ENCODE data around the gene SCG5.

The SCG5 gene

GRCh38 chr15:32659340-32660155 is 18.0 kb downstream of the SCG5 start:
- no peak for DNase-seq (ENCODE audit: low read depth in 2 of 2)

- no peak for DNase-seq (ENCODE audit: low read depth in 2 of 2)
Observed at GRCh38 chr15:32663671-32664070, 22.2 kb downstream of the SCG5 start.

- peak in 1 of 2 experiments; percentile 37 for DNase-seq (ENCODE audit: low read depth in 2 of 2)
Observed at GRCh38 chr15:32664796-32665195, 23.3 kb downstream of the SCG5 start.

- no peak for DNase-seq (ENCODE audit: low read depth in 2 of 2)
Observed at GRCh38 chr15:32667321-32667720, 25.8 kb downstream of the SCG5 start.

GRCh38 chr15:32668942-32669341 is 27.4 kb downstream of the SCG5 start:
- DNase-seq (ENCODE audit: low read depth in 2 of 2) = no peak

- peak; percentile 79 to 81 for DNase-seq (ENCODE audit: low read depth in 2 of 2)
Observed at GRCh38 chr15:32669896-32670611, 28.5 kb downstream of the SCG5 start.

GRCh38 chr15:32670623-32671022 is 29.1 kb downstream of the SCG5 start:
- no peak for DNase-seq (ENCODE audit: low read depth in 2 of 2)

- peak; percentile 77 to 78 for DNase-seq (ENCODE audit: low read depth in 2 of 2)
Observed at GRCh38 chr15:32671339-32672325, 30.1 kb downstream of the SCG5 start.

- no peak for DNase-seq (ENCODE audit: low read depth in 2 of 2)
Observed at GRCh38 chr15:32674681-32675080, 33.2 kb downstream of the SCG5 start.

GRCh38 chr15:32675466-32675865 is 34.0 kb downstream of the SCG5 start:
- DNase-seq (ENCODE audit: low read depth in 2 of 2) = no peak

GRCh38 chr15:32676169-32676568 is 34.7 kb downstream of the SCG5 start:
- no peak for DNase-seq (ENCODE audit: low read depth in 2 of 2)

- DNase-seq (ENCODE audit: low read depth in 2 of 2) = no peak
Observed at GRCh38 chr15:32677238-32677750, 35.8 kb downstream of the SCG5 start.

- DNase-seq (ENCODE audit: low read depth in 2 of 2) = no peak
Observed at GRCh38 chr15:32679298-32679690, 37.8 kb downstream of the SCG5 start.

GRCh38 chr15:32682569-32682968 is 41.1 kb downstream of the SCG5 start:
- DNase-seq (ENCODE audit: low read depth in 2 of 2) = peak; percentile 93 to 94

GRCh38 chr15:32682977-32683630 is 41.6 kb downstream of the SCG5 start:
- DNase-seq (ENCODE audit: low read depth in 2 of 2) = no peak

GRCh38 chr15:32683906-32684584 is 42.5 kb downstream of the SCG5 start:
- DNase-seq (ENCODE audit: low read depth in 2 of 2) = peak; percentile 87 to 88

- peak; percentile 42 to 56 for DNase-seq (ENCODE audit: low read depth in 2 of 2)
Observed at GRCh38 chr15:32685576-32685975, 44.1 kb downstream of the SCG5 start.

GRCh38 chr15:32687556-32687955 is 46.0 kb downstream of the SCG5 start:
- DNase-seq (ENCODE audit: low read depth in 2 of 2) = no peak

GRCh38 chr15:32688151-32688639 is 46.7 kb downstream of the SCG5 start:
- DNase-seq (ENCODE audit: low read depth in 2 of 2) = no peak

- DNase-seq (ENCODE audit: low read depth in 2 of 2) = no peak
Observed at GRCh38 chr15:32690941-32691688, 49.6 kb downstream of the SCG5 start.

Measured in fibroblast of skin of left quadriceps (primary cell).